Measurements from ENCODE around the gene PAN3. TPM values are rescaled to one million over a fixed set of nuclear protein-coding genes. Genes with fewer than 3 reads are reported as not detected.

PAN3 gene
- total and polyA plus RNA-seq, 2 experiments from 2014 or later = 27.4 to 58.2 TPM

DNA sequence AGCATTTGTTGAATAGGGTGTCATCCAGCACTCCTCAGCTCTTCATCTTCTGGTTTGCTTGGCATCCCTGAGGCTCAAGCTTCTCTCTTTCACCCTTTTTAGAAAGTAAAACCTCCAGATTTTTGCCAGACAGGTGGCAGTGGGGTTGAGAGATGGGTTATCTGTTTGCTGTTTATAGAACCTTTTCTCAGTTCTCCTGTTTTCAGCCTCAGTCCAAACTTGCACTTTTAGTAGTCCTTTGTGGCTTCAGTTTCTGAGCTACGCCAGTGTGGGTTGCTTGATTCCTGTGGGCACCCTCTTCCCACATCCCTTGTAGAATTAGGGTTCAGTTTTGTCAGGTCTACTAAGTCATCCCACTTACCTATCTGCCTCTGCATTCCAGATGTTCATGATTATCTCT lies 147.9 kb downstream of the PAN3 start:
- Histone ChIP-seq H3K79me2 (replicated peaks; ENCODE audit: insufficient read depth) (no peaks in the 10 kb centered on the region), H3K9me2 (ENCODE audit: insufficient read depth) (no peaks in the 10 kb centered on the region), H3K4me2 (no peak overlapping the region), H3F3A (replicated peaks; ENCODE audit: low read depth) (no peaks in the 10 kb centered on the region), H3K36me3 (ENCODE audit: insufficient read depth) (peaks cover 20% of the 10 kb centered on the region; the same call in 1 of the 2 replicates), H2AFZ (no peak overlapping the region), H3K27me3 (ENCODE audit: insufficient read depth) (no peaks in the 10 kb centered on the region), H3K4me3 (no peak overlapping the region), H4K20me1 (replicated peaks; ENCODE audit: insufficient read depth) (no peaks in the 10 kb centered on the region), H3K4me1 (ENCODE audit: insufficient read depth) (no peaks in the 10 kb centered on the region), H3K27ac (ENCODE audit: low read depth) (no peak overlapping the region)
- H3K9me3 Mint-ChIP-seq = no peaks in the 10 kb centered on the region
- ATAC-seq = no peak
- TF ChIP-seq ZNF331 (CRISPR knock-in tag; IDR thresholded peaks at IDR 0.05; ENCODE audit: low read depth) = no peak
- no peak for TF ChIP-seq EZH2 (IDR thresholded peaks at IDR 0.05; ENCODE audit: low read depth, unreplicated experiment)
- no peak for TF ChIP-seq CREB1 (CRISPR knock-in tag; IDR thresholded peaks at IDR 0.05; ENCODE audit: low read depth)
- no peak for TF ChIP-seq NANOG (IDR thresholded peaks at IDR 0.05; ENCODE audit: borderline replicate concordance)
- TF ChIP-seq, protein P1, sequence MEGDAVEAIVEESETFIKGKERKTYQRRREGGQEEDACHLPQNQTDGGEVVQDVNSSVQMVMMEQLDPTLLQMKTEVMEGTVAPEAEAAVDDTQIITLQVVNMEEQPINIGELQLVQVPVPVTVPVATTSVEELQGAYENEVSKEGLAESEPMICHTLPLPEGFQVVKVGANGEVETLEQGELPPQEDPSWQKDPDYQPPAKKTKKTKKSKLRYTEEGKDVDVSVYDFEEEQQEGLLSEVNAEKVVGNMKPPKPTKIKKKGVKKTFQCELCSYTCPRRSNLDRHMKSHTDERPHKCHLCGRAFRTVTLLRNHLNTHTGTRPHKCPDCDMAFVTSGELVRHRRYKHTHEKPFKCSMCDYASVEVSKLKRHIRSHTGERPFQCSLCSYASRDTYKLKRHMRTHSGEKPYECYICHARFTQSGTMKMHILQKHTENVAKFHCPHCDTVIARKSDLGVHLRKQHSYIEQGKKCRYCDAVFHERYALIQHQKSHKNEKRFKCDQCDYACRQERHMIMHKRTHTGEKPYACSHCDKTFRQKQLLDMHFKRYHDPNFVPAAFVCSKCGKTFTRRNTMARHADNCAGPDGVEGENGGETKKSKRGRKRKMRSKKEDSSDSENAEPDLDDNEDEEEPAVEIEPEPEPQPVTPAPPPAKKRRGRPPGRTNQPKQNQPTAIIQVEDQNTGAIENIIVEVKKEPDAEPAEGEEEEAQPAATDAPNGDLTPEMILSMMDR (conservative IDR thresholded peaks at IDR 0.05; ENCODE audit: low read depth in 2 of 2) = no peak
- TF ChIP-seq, protein P2, sequence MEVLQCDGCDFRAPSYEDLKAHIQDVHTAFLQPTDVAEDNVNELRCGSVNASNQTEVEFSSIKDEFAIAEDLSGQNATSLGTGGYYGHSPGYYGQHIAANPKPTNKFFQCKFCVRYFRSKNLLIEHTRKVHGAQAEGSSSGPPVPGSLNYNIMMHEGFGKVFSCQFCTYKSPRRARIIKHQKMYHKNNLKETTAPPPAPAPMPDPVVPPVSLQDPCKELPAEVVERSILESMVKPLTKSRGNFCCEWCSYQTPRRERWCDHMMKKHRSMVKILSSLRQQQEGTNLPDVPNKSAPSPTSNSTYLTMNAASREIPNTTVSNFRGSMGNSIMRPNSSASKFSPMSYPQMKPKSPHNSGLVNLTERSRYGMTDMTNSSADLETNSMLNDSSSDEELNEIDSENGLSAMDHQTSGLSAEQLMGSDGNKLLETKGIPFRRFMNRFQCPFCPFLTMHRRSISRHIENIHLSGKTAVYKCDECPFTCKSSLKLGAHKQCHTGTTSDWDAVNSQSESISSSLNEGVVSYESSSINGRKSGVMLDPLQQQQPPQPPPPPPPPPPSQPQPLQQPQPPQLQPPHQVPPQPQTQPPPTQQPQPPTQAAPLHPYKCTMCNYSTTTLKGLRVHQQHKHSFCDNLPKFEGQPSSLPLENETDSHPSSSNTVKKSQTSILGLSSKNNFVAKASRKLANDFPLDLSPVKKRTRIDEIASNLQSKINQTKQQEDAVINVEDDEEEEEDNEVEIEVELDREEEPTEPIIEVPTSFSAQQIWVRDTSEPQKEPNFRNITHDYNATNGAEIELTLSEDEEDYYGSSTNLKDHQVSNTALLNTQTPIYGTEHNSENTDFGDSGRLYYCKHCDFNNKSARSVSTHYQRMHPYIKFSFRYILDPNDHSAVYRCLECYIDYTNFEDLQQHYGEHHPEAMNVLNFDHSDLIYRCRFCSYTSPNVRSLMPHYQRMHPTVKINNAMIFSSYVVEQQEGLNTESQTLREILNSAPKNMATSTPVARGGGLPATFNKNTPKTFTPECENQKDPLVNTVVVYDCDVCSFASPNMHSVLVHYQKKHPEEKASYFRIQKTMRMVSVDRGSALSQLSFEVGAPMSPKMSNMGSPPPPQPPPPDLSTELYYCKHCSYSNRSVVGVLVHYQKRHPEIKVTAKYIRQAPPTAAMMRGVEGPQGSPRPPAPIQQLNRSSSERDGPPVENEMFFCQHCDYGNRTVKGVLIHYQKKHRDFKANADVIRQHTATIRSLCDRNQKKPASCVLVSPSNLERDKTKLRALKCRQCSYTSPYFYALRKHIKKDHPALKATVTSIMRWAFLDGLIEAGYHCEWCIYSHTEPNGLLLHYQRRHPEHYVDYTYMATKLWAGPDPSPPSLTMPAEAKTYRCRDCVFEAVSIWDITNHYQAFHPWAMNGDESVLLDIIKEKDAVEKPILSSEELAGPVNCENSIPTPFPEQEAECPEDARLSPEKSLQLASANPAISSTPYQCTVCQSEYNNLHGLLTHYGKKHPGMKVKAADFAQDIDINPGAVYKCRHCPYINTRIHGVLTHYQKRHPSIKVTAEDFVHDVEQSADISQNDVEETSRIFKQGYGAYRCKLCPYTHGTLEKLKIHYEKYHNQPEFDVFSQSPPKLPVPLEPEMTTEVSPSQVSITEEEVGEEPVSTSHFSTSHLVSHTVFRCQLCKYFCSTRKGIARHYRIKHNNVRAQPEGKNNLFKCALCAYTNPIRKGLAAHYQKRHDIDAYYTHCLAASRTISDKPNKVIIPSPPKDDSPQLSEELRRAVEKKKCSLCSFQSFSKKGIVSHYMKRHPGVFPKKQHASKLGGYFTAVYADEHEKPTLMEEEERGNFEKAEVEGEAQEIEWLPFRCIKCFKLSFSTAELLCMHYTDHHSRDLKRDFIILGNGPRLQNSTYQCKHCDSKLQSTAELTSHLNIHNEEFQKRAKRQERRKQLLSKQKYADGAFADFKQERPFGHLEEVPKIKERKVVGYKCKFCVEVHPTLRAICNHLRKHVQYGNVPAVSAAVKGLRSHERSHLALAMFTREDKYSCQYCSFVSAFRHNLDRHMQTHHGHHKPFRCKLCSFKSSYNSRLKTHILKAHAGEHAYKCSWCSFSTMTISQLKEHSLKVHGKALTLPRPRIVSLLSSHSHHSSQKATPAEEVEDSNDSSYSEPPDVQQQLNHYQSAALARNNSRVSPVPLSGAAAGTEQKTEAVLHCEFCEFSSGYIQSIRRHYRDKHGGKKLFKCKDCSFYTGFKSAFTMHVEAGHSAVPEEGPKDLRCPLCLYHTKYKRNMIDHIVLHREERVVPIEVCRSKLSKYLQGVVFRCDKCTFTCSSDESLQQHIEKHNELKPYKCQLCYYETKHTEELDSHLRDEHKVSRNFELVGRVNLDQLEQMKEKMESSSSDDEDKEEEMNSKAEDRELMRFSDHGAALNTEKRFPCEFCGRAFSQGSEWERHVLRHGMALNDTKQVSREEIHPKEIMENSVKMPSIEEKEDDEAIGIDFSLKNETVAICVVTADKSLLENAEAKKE (CRISPR knock-in tag; IDR thresholded peaks at IDR 0.05) = no peak
- TF ChIP-seq, protein P3, sequence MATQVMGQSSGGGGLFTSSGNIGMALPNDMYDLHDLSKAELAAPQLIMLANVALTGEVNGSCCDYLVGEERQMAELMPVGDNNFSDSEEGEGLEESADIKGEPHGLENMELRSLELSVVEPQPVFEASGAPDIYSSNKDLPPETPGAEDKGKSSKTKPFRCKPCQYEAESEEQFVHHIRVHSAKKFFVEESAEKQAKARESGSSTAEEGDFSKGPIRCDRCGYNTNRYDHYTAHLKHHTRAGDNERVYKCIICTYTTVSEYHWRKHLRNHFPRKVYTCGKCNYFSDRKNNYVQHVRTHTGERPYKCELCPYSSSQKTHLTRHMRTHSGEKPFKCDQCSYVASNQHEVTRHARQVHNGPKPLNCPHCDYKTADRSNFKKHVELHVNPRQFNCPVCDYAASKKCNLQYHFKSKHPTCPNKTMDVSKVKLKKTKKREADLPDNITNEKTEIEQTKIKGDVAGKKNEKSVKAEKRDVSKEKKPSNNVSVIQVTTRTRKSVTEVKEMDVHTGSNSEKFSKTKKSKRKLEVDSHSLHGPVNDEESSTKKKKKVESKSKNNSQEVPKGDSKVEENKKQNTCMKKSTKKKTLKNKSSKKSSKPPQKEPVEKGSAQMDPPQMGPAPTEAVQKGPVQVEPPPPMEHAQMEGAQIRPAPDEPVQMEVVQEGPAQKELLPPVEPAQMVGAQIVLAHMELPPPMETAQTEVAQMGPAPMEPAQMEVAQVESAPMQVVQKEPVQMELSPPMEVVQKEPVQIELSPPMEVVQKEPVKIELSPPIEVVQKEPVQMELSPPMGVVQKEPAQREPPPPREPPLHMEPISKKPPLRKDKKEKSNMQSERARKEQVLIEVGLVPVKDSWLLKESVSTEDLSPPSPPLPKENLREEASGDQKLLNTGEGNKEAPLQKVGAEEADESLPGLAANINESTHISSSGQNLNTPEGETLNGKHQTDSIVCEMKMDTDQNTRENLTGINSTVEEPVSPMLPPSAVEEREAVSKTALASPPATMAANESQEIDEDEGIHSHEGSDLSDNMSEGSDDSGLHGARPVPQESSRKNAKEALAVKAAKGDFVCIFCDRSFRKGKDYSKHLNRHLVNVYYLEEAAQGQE (IDR thresholded peaks at IDR 0.05; ENCODE audit: unreplicated experiment) = no peak
- TF ChIP-seq JUNB (IDR thresholded peaks at IDR 0.05; ENCODE audit: unreplicated experiment) = no peak
- TF ChIP-seq EZH2phosphoT487 (IDR thresholded peaks at IDR 0.05; ENCODE audit: unreplicated experiment) = no peak
- TF ChIP-seq, protein P4, sequence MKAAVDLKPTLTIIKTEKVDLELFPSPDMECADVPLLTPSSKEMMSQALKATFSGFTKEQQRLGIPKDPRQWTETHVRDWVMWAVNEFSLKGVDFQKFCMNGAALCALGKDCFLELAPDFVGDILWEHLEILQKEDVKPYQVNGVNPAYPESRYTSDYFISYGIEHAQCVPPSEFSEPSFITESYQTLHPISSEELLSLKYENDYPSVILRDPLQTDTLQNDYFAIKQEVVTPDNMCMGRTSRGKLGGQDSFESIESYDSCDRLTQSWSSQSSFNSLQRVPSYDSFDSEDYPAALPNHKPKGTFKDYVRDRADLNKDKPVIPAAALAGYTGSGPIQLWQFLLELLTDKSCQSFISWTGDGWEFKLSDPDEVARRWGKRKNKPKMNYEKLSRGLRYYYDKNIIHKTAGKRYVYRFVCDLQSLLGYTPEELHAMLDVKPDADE (IDR thresholded peaks at IDR 0.05) = no peak
- TF ChIP-seq STAT1 (IDR thresholded peaks at IDR 0.05; ENCODE audit: unreplicated experiment) = no peak
- TF ChIP-seq POLR2AphosphoS5 (IDR thresholded peaks at IDR 0.05; ENCODE audit: low read depth) = no peak
- TF ChIP-seq ZNF114 (CRISPR knock-in tag; IDR thresholded peaks at IDR 0.05) = no peak
- no peak for DNase-seq (ENCODE audit: low spot score)
- H3K27me3 Mint-ChIP-seq (ENCODE audit: insufficient read depth, low read depth, poor library complexity) = peaks cover 4% of the 10 kb centered on the region
- H3K36me3 Mint-ChIP-seq (ENCODE audit: low read depth) = peaks cover 55% of the 10 kb centered on the region
- no peaks in the 10 kb centered on the region for H3K4me1 Mint-ChIP-seq
- no peak overlapping the region for H3K27ac Mint-ChIP-seq
- no peak overlapping the region for H3K4me3 Mint-ChIP-seq

Data from GM23338 (cell line).